ENCODE measurements around the gene COL6A6.

COL6A6 gene

DNA sequence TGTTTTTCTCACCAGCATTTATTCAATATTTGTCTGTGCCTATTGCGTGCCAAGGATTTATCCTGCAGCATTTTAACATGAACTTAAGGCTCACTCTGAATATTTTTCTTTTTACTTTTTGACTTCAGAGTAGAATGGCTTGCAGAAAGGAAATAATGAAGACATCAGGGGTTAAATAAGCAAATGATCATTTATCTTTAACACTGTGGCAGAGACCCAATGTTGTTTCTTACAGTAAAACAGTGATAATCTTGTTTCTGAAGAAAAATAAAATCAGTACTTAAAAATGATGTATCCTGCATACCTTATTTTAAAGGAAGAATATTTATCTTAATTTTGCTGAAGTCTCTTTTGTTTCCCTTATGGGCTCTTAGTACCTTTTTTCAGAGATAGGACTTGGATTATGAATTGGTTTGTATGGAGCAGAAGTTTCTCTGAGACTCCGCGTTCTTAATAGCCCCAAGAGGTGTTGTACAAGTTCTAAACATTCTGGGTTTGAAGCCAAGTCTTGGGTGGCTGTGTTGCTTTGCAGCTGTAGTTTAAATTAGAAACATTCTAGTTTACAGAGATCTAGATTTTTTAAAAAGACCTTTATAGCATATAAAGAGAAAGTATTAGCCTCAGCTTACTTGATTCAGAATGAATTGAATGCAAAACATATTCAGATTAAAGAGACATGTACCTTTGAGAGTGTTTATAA, 40.5 kb downstream of the COL6A6 start:
- no peak overlapping the region for H2BK120ac ChIP-seq (ENCODE audit: insufficient read depth, low read length, poor library complexity)
- no peaks in the 10 kb centered on the region for H3K27me3 ChIP-seq (ENCODE audit: insufficient read depth, low read length)
- H3K36me3 ChIP-seq (ENCODE audit: control insufficient read depth in 1 of 2, insufficient read depth in 2 of 2, low read length in 2 of 2): no peaks in the 10 kb centered on the region
- H2BK12ac ChIP-seq (ENCODE audit: low read length): no peak overlapping the region
- H3K9ac ChIP-seq (ENCODE audit: low read length): no peak overlapping the region
- no peak overlapping the region for H3K23ac ChIP-seq (ENCODE audit: low read length)
- no peaks in the 10 kb centered on the region for H3K79me1 ChIP-seq (ENCODE audit: low read length)
- no CpG with 5 or more reads among the region's 3 CpGs for WGBS (ENCODE audit: extremely low coverage, insufficient coverage, insufficient read length)
- H3K27ac ChIP-seq (ENCODE audit: low read depth, low read length): no peak overlapping the region
- no peak overlapping the region for H3K14ac ChIP-seq (ENCODE audit: low read length)
- H2BK5ac ChIP-seq (ENCODE audit: low read depth, low read length, poor library complexity): no peak overlapping the region
- H3K4me1 ChIP-seq (ENCODE audit: control insufficient read depth in 1 of 2, insufficient read depth in 2 of 2, low read length in 2 of 2): peaks cover 0 to 2% of the 10 kb centered on the region in 2 experiments
- H3K4me2 ChIP-seq (ENCODE audit: low read length): no peak overlapping the region
- no peak overlapping the region for H3K4ac ChIP-seq (ENCODE audit: low read depth, low read length)
- peaks cover 6% of the 10 kb centered on the region for H3K9me3 ChIP-seq (ENCODE audit: insufficient read depth, low read depth, low read length)
- no peak overlapping the region for H4K8ac ChIP-seq (ENCODE audit: low read depth, low read length)
- H4K91ac ChIP-seq (ENCODE audit: low read depth, low read length): no peak overlapping the region
- H4K12ac ChIP-seq (ENCODE audit: low read depth, low read length): no peak overlapping the region
- H3K18ac ChIP-seq (ENCODE audit: low read length): no peak overlapping the region
- DNase-seq: no peak
- no peaks in the 10 kb centered on the region for H3K79me2 ChIP-seq (ENCODE audit: control insufficient read depth, insufficient read depth, low read length, poor library complexity)
- H2AFZ ChIP-seq (ENCODE audit: insufficient read depth, low read length, poor library complexity): no peak overlapping the region
- no peak overlapping the region for H3K4me3 ChIP-seq (ENCODE audit: low read depth, low read length)
- no peak overlapping the region for H2AK5ac ChIP-seq (ENCODE audit: low read length)

DNA sequence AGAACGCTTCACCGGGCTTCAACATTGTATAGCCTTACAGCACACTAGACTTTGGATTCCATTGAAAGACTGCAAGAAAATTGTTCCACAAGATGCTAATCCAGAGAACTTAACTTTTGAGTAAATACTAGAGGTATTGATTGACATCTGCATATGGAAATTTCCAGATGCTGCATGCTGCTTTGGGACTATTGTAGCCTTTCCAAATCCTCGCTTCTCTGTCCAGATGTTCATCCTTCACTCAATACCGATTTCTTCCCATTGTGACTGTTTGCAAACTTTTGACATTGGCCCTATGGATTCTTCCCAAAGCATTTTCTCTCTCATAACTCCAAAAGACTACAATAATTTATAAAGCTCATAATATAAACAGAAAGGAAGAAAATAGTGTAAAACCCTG, 41.4 kb downstream of the COL6A6 start:
- no peak overlapping the region for H4K8ac ChIP-seq (ENCODE audit: low read depth, low read length)
- H2BK5ac ChIP-seq (ENCODE audit: low read depth, low read length, poor library complexity): no peak overlapping the region
- WGBS (ENCODE audit: extremely low coverage, insufficient coverage, insufficient read length): no CpG with 5 or more reads among the region's 4 CpGs
- H3K79me2 ChIP-seq (ENCODE audit: control insufficient read depth, insufficient read depth, low read length, poor library complexity): no peaks in the 10 kb centered on the region
- H3K9me3 ChIP-seq (ENCODE audit: insufficient read depth, low read depth, low read length): peaks cover 6% of the 10 kb centered on the region
- no peak overlapping the region for H3K4me2 ChIP-seq (ENCODE audit: low read length)
- no peaks in the 10 kb centered on the region for H3K27me3 ChIP-seq (ENCODE audit: insufficient read depth, low read length)
- H2AFZ ChIP-seq (ENCODE audit: insufficient read depth, low read length, poor library complexity): no peak overlapping the region
- peaks cover 0 to 2% of the 10 kb centered on the region in 2 experiments for H3K4me1 ChIP-seq (ENCODE audit: control insufficient read depth in 1 of 2, insufficient read depth in 2 of 2, low read length in 2 of 2)
- no peak overlapping the region for H4K91ac ChIP-seq (ENCODE audit: low read depth, low read length)
- no peak overlapping the region for H2BK120ac ChIP-seq (ENCODE audit: insufficient read depth, low read length, poor library complexity)
- no peak overlapping the region for H2AK5ac ChIP-seq (ENCODE audit: low read length)
- H3K36me3 ChIP-seq (ENCODE audit: control insufficient read depth in 1 of 2, insufficient read depth in 2 of 2, low read length in 2 of 2): no peaks in the 10 kb centered on the region
- H3K9ac ChIP-seq (ENCODE audit: low read length): no peak overlapping the region
- no peak overlapping the region for H2BK12ac ChIP-seq (ENCODE audit: low read length)
- H3K4me3 ChIP-seq (ENCODE audit: low read depth, low read length): no peak overlapping the region
- no peak overlapping the region for H3K27ac ChIP-seq (ENCODE audit: low read depth, low read length)
- H3K18ac ChIP-seq (ENCODE audit: low read length): no peak overlapping the region
- H3K14ac ChIP-seq (ENCODE audit: low read length): no peak overlapping the region
- no peak for DNase-seq
- H3K23ac ChIP-seq (ENCODE audit: low read length): no peak overlapping the region
- no peak overlapping the region for H3K4ac ChIP-seq (ENCODE audit: low read depth, low read length)
- no peaks in the 10 kb centered on the region for H3K79me1 ChIP-seq (ENCODE audit: low read length)
- no peak overlapping the region for H4K12ac ChIP-seq (ENCODE audit: low read depth, low read length)

DNA sequence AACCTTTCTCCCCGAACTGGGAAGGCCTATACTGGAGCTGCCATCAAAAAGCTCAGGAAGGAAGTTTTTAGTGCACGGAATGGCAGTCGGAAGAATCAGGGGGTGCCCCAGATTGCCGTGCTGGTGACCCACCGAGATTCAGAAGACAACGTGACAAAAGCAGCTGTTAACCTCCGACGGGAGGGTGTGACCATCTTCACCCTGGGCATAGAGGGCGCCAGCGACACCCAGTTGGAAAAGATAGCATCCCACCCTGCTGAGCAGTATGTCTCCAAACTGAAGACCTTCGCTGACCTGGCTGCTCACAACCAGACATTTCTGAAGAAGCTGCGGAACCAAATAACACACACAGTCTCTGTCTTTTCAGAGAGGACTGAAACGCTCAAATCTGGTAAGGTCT, 48.2 kb downstream of the COL6A6 start:
- no peaks in the 10 kb centered on the region for H3K27me3 ChIP-seq (ENCODE audit: insufficient read depth, low read length)
- peaks cover 0 to 2% of the 10 kb centered on the region in 2 experiments for H3K4me1 ChIP-seq (ENCODE audit: control insufficient read depth in 1 of 2, insufficient read depth in 2 of 2, low read length in 2 of 2)
- no peaks in the 10 kb centered on the region for H3K9me3 ChIP-seq (ENCODE audit: insufficient read depth, low read depth, low read length)
- H2BK5ac ChIP-seq (ENCODE audit: low read depth, low read length, poor library complexity): no peak overlapping the region
- no peak overlapping the region for H4K91ac ChIP-seq (ENCODE audit: low read depth, low read length)
- no peak overlapping the region for H2BK12ac ChIP-seq (ENCODE audit: low read length)
- no peaks in the 10 kb centered on the region for H3K36me3 ChIP-seq (ENCODE audit: control insufficient read depth in 1 of 2, insufficient read depth in 2 of 2, low read length in 2 of 2)
- DNase-seq: no peak
- no peak overlapping the region for H4K12ac ChIP-seq (ENCODE audit: low read depth, low read length)
- H3K4ac ChIP-seq (ENCODE audit: low read depth, low read length): no peak overlapping the region
- no peaks in the 10 kb centered on the region for H3K79me1 ChIP-seq (ENCODE audit: low read length)
- no peak overlapping the region for H3K18ac ChIP-seq (ENCODE audit: low read length)
- no peak overlapping the region for H2AFZ ChIP-seq (ENCODE audit: insufficient read depth, low read length, poor library complexity)
- H3K79me2 ChIP-seq (ENCODE audit: control insufficient read depth, insufficient read depth, low read length, poor library complexity): peaks cover 2% of the 10 kb centered on the region
- WGBS (ENCODE audit: extremely low coverage, insufficient coverage, insufficient read length): no CpG with 5 or more reads among the region's 13 CpGs
- no peak overlapping the region for H3K4me3 ChIP-seq (ENCODE audit: low read depth, low read length)
- no peak overlapping the region for H3K27ac ChIP-seq (ENCODE audit: low read depth, low read length)
- no peak overlapping the region for H3K4me2 ChIP-seq (ENCODE audit: low read length)
- H3K23ac ChIP-seq (ENCODE audit: low read length): no peak overlapping the region
- H4K8ac ChIP-seq (ENCODE audit: low read depth, low read length): no peak overlapping the region
- no peak overlapping the region for H2AK5ac ChIP-seq (ENCODE audit: low read length)
- no peak overlapping the region for H3K9ac ChIP-seq (ENCODE audit: low read length)
- H3K14ac ChIP-seq (ENCODE audit: low read length): no peak overlapping the region
- H2BK120ac ChIP-seq (ENCODE audit: insufficient read depth, low read length, poor library complexity): no peak overlapping the region

Measured in trophoblast cell (in vitro differentiated cells and primary cell).